SIG-M5 treated with dmso at 0.1 percent for 504 hours (cell line): ENCODE measurements around the gene ZNF709.
"Not testable (repeated sequence)": the region's sequence is repeated elsewhere in the genome, so short reads cannot be mapped to it uniquely, and the experiment has no call there.

Source experiments
- DNase-seq: peaks from one replicate; lab custom pipeline; 2025; ENCODE audit not compliant: unreplicated experiment; lab: John Stamatoyannopoulos, UW

ZNF709 gene

GRCh38 chr19:12453495-12453894 lies 31.1 kb downstream of the ZNF709 start:
- DNase-seq: peak; percentile 7

- no peak for DNase-seq
Measured at GRCh38 chr19:12450844-12451243, 33.8 kb downstream of the ZNF709 start.

GRCh38 chr19:12448808-12449207 lies 35.8 kb downstream of the ZNF709 start:
- no peak for DNase-seq

- peak; percentile 94 for DNase-seq
Measured at GRCh38 chr19:12440541-12441316, 43.9 kb downstream of the ZNF709 start, which contains the start of gene ZNF443. Gene ZNF443 (minus strand): TSS chr19:12441021. CDS start chr19:12440914, 107 bp downstream.

GRCh38 chr19:12439686-12440540 lies 44.7 kb downstream of the ZNF709 start:
- DNase-seq: not testable (repeated sequence)

- DNase-seq: not testable (repeated sequence)
Measured at GRCh38 chr19:12430726-12431299, 53.8 kb downstream of the ZNF709 start.

- DNase-seq: no peak
Measured at GRCh38 chr19:12425888-12426274, 58.7 kb downstream of the ZNF709 start.

- DNase-seq: no peak
Measured at GRCh38 chr19:12425236-12425887, 59.3 kb downstream of the ZNF709 start.

GRCh38 chr19:12417273-12417672 lies 67.3 kb downstream of the ZNF709 start:
- DNase-seq: not testable (repeated sequence)

- no peak for DNase-seq
Measured at GRCh38 chr19:12411893-12412292, 72.7 kb downstream of the ZNF709 start.
